Measurements from ENCODE around the gene PDE1A. TPM values are rescaled to one million over a fixed set of nuclear protein-coding genes. Genes with fewer than 3 reads are reported as not detected.

Gene PDE1A
- total and polyA plus RNA-seq, 12 donors, result 4.0 to 17.4 (median 5.8) TPM

GRCh38 chr2:182345384-182345783, 81.5 kb downstream of the PDE1A start:
- Histone ChIP-seq H3K9me3 (replicated peaks in 1 of 3) (no peaks in the 10 kb centered on the region), H3K36me3 (replicated peaks in 1 of 2) (no peaks in the 10 kb centered on the region), H3K27ac (no peak overlapping the region), H3K4me1 (replicated peaks in 1 of 2) (no peaks in the 10 kb centered on the region), H3K27me3 (no peaks in the 10 kb centered on the region), H3K4me3 (no peak overlapping the region)
- 64 to 75% (median 69%) methylated on average over 3 of the region's 3 CpGs for WGBS, 4 donors
- no peak for DNase-seq
- no peak for TF ChIP-seq POLR2A (IDR thresholded peaks at IDR 0.05)
- intact Hi-C loops (cut with DNase I), result no loop called here

- WGBS, 4 donors, result 62 to 66% (median 65%) methylated on average over 5 of the region's 5 CpGs
- H3K4me3 ChIP-seq, result no peak overlapping the region
Measured at GRCh38 chr2:182330451-182331305, 96.2 kb downstream of the PDE1A start.

GRCh38 chr2:182324665-182325064, 102.2 kb downstream of the PDE1A start:
- Histone ChIP-seq H3K4me1 (replicated peaks in 1 of 2) (no peaks in the 10 kb centered on the region), H3K4me3 (no peak overlapping the region), H3K9me3 (replicated peaks in 1 of 3) (no peaks in the 10 kb centered on the region), H3K36me3 (replicated peaks in 1 of 2) (no peaks in the 10 kb centered on the region), H3K27me3 (peaks cover 2% of the 10 kb centered on the region), H3K27ac (no peak overlapping the region)
- 43 to 49% (median 44%) methylated on average over 4 of the region's 4 CpGs for WGBS, 4 donors
- no peak for DNase-seq
- intact Hi-C loops (cut with DNase I), result no loop called here
- TF ChIP-seq CTCF (IDR thresholded peaks at IDR 0.05), result no peak
- TF ChIP-seq POLR2A (IDR thresholded peaks at IDR 0.05), result no peak

More at GRCh38 chr2:182330451-182331305, 96.2 kb downstream of the PDE1A start:
- no peak for TF ChIP-seq POLR2A (IDR thresholded peaks at IDR 0.05)
- TF ChIP-seq CTCF (IDR thresholded peaks at IDR 0.05), result no peak
- H3K27ac ChIP-seq, result no peak overlapping the region
- H3K4me1 ChIP-seq (replicated peaks in 1 of 2), result no peaks in the 10 kb centered on the region
- intact Hi-C loops (cut with DNase I), result no loop called here
- H3K36me3 ChIP-seq (replicated peaks in 1 of 2), result no peaks in the 10 kb centered on the region
- no peak for DNase-seq
- H3K9me3 ChIP-seq (replicated peaks in 1 of 3), result no peaks in the 10 kb centered on the region
- no peaks in the 10 kb centered on the region for H3K27me3 ChIP-seq

GRCh38 chr2:182321096-182321495, 105.7 kb downstream of the PDE1A start:
- peaks cover 2% of the 10 kb centered on the region for H3K27me3 ChIP-seq
- no peak for TF ChIP-seq CTCF (IDR thresholded peaks at IDR 0.05)
- TF ChIP-seq POLR2A (IDR thresholded peaks at IDR 0.05), result no peak
- intact Hi-C loops (cut with DNase I), result no loop called here
- H3K4me3 ChIP-seq, result no peak overlapping the region
- WGBS, 4 donors, result 22 to 50% (median 42%) methylated on average over 1 of the region's 1 CpG
- no peaks in the 10 kb centered on the region for H3K9me3 ChIP-seq (replicated peaks in 1 of 3)
- no peaks in the 10 kb centered on the region for H3K4me1 ChIP-seq (replicated peaks in 1 of 2)
- no peaks in the 10 kb centered on the region for H3K36me3 ChIP-seq (replicated peaks in 1 of 2)
- no peak for DNase-seq
- H3K27ac ChIP-seq, result no peak overlapping the region

All from adrenal gland (tissue), 12 donors.